ENCODE results near the gene CLSTN3. TPM values are rescaled to one million over a fixed set of nuclear protein-coding genes. Genes with fewer than 3 reads are reported as not detected.
"Not testable (repeated sequence)": the region's sequence is repeated elsewhere in the genome, so short reads cannot be mapped to it uniquely, and the experiment has no call there.

CLSTN3 gene
- total RNA-seq, 1 donor from 2014 or later, result 46.2 TPM

DNA sequence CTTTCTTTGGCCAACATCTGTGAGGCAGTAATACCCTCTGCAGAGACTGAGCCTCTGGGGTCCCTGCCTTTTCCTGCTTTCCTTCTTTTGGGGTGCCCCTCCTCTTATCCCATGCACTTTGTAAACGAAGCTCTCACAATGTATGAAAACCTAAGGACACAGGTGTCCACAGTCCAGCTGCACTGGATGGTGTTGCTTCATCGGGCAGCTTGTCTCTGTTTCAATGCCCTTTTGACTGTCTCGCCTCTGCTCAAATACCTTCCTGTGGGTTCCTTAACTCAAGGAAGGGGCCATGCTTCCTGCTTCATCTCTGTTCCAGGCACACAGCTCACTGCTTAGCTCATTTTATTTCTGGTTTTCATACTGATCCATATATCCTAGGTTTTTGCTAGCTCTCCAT, 27.6 kb upstream of the CLSTN3 start:
- Histone ChIP-seq H3K27ac (no peak overlapping the region), H3K4me3 (no peak overlapping the region), H3K9me3 (no peaks in the 10 kb centered on the region), H3K27me3 (no peaks in the 10 kb centered on the region), H3K4me1 (peaks cover 14% of the 10 kb centered on the region), H3K36me3 (peaks cover 0 to 15% of the 10 kb centered on the region in 2 donors)
- intact Hi-C loops (cut with DNase I), result no loop called here
- TF ChIP-seq POLR2A (IDR thresholded peaks at IDR 0.05) (no peak), POLR2AphosphoS5 (IDR thresholded peaks at IDR 0.05; ENCODE audit: insufficient read depth in 1 of 2, low read depth in 1 of 2) (no peak)
- TF ChIP-seq, protein P1, sequence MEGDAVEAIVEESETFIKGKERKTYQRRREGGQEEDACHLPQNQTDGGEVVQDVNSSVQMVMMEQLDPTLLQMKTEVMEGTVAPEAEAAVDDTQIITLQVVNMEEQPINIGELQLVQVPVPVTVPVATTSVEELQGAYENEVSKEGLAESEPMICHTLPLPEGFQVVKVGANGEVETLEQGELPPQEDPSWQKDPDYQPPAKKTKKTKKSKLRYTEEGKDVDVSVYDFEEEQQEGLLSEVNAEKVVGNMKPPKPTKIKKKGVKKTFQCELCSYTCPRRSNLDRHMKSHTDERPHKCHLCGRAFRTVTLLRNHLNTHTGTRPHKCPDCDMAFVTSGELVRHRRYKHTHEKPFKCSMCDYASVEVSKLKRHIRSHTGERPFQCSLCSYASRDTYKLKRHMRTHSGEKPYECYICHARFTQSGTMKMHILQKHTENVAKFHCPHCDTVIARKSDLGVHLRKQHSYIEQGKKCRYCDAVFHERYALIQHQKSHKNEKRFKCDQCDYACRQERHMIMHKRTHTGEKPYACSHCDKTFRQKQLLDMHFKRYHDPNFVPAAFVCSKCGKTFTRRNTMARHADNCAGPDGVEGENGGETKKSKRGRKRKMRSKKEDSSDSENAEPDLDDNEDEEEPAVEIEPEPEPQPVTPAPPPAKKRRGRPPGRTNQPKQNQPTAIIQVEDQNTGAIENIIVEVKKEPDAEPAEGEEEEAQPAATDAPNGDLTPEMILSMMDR (IDR thresholded peaks at IDR 0.05), result no peak
- DNase-seq (ENCODE audit: extremely low spot score in 2 of 2), result no peak

DNA sequence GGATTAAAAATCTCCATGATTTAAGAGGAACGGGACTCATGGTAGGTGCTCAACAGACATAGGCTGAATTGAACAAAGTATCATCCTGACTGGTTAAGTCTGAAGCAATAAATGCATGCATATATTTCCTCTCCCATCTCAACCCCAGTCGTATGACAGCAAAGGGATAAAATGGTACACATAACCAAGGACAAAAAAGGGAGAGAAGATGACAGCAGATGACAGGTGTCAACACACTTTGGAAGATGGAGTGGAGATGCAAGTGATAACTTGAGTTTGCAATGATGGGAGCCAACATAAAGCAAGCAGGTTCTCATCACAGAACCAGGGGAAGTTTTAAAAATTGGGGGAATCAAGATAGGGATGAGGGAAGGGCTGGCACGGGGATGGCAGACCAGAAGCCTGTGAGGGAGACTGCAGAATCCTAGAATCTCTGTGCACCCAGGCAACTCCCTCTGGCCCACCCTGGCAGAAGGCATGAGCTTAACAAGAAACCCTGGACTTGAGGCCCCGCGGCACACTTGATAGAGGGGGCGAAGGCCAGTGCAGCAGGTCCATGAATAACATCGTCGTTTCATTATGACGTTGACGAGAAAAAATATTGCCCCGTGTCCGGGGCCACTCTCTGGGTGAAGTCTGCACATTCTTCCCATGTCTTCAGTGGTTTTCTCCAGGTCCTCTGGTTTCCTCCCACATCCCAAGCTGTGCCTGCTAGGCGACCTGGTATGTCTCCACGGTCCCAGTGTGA, 26.2 kb upstream of the CLSTN3 start:
- peaks cover 0 to 15% of the 10 kb centered on the region in 2 donors for H3K36me3 ChIP-seq
- no peak for DNase-seq (ENCODE audit: extremely low spot score in 2 of 2)

GRCh38 chr12:7106082-7106481, 24.1 kb upstream of the CLSTN3 start:
- Histone ChIP-seq H3K4me1 (peaks cover 26% of the 10 kb centered on the region), H3K9me3 (no peaks in the 10 kb centered on the region), H3K36me3 (peaks cover 0 to 15% of the 10 kb centered on the region in 2 donors), H3K27me3 (no peaks in the 10 kb centered on the region), H3K27ac (no peak overlapping the region), H3K4me3 (no peak overlapping the region)
- TF ChIP-seq POLR2A (IDR thresholded peaks at IDR 0.05) (no peak), POLR2AphosphoS5 (IDR thresholded peaks at IDR 0.05; ENCODE audit: insufficient read depth in 1 of 2, low read depth in 1 of 2) (no peak)
- TF ChIP-seq, protein P1 (IDR thresholded peaks at IDR 0.05), result no peak
- intact Hi-C loops (cut with DNase I), result no loop called here
- DNase-seq (ENCODE audit: extremely low spot score in 2 of 2), result no peak

More for the DNA sequence above, 26.2 kb upstream of the CLSTN3 start:
- Histone ChIP-seq H3K4me3 (no peak overlapping the region), H3K9me3 (no peaks in the 10 kb centered on the region), H3K27ac (no peak overlapping the region), H3K4me1 (peaks cover 22% of the 10 kb centered on the region), H3K27me3 (no peaks in the 10 kb centered on the region)
- intact Hi-C loops (cut with DNase I), result no loop called here
- no peak for TF ChIP-seq POLR2AphosphoS5 (IDR thresholded peaks at IDR 0.05; ENCODE audit: insufficient read depth in 1 of 2, low read depth in 1 of 2)
- TF ChIP-seq, protein P1 (IDR thresholded peaks at IDR 0.05), result no peak
- no peak for TF ChIP-seq POLR2A (IDR thresholded peaks at IDR 0.05)

DNA sequence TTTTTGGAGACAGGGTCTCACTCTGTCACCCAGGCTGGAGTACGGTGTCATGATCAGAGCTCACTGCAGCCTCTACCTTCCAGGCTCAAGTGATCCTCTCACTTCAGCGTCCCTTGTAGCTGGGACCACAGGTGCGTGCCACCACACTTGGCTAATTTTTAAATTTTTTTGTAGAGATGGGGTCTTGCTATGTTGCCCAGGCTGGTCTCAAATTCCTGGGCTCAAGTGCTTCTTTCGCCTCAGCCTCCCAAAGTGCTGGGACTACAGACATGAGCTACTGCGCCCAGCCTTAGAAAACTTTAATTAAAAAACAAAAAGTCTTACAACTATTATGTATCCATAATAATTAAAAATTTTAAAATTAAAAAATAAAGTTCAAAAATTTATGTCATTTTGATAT, 23.0 kb upstream of the CLSTN3 start:
- intact Hi-C loops (cut with DNase I), result not testable (repeated sequence)

GRCh38 chr12:7107636-7108002, 22.6 kb upstream of the CLSTN3 start:
- Histone ChIP-seq H3K27me3 (no peaks in the 10 kb centered on the region), H3K4me1 (peaks cover 26% of the 10 kb centered on the region), H3K36me3 (peaks cover 0 to 10% of the 10 kb centered on the region in 2 donors), H3K9me3 (no peaks in the 10 kb centered on the region), H3K27ac (peak overlapping the region; percentile 96), H3K4me3 (peak overlapping the region; percentile 50 to 62)
- intact Hi-C loops (cut with DNase I), result loop anchor here (2.0 kb wide), 1 partner anchor 47 kb away; the partner anchor contains the start of gene C1S
- DNase-seq (ENCODE audit: extremely low spot score in 2 of 2), result no peak
- TF ChIP-seq POLR2A (IDR thresholded peaks at IDR 0.05) (no peak), POLR2AphosphoS5 (IDR thresholded peaks at IDR 0.05; ENCODE audit: insufficient read depth in 1 of 2, low read depth in 1 of 2) (peak in 1 of 2 donors; percentile 23)
- TF ChIP-seq, protein P1 (IDR thresholded peaks at IDR 0.05), result no peak

More for the DNA sequence above, 23.0 kb upstream of the CLSTN3 start:
- H3K36me3 ChIP-seq, result peaks cover 0 to 10% of the 10 kb centered on the region in 2 donors
- H3K4me1 ChIP-seq, result peaks cover 26% of the 10 kb centered on the region
- H3K27me3 ChIP-seq; DNase-seq (ENCODE audit: extremely low spot score in 2 of 2); H3K4me3 ChIP-seq; H3K9me3 ChIP-seq: not testable (repeated sequence)
- peak overlapping the region; percentile 96 for H3K27ac ChIP-seq
